CD8-positive, alpha-beta memory T cell (primary cell): ENCODE measurements around the gene LRRC8D. TPM values are rescaled to one million over a fixed set of nuclear protein-coding genes. Genes with fewer than 3 reads are reported as not detected.
A peak's percentile ranks its signal among the peaks of the same experiment; 100 is the strongest.
"Not testable (repeated sequence)": the region's sequence is repeated elsewhere in the genome, so short reads cannot be mapped to it uniquely, and the experiment has no call there.

ENCODE experiments used
- CTCF ChIA-PET: fragments of 350-600 bp; sonication (Branson Sonifier 250); formaldehyde crosslinking; loops from one replicate; lab custom pipeline; 2021; ENCODE audit warnings: antibody characterized with exemption; lab: Charles Lee
- POLR2A ChIA-PET: fragments of 350-600 bp; sonication (Branson Sonifier 250); formaldehyde crosslinking; loops from one replicate; lab custom pipeline; 2021; ENCODE audit warnings: antibody characterized with exemption; lab: Charles Lee
- DNase-seq, 5 donors: peaks; one replicate each; pipeline versions ENCODE4 v3.0.0 to v3.0.0-alpha.2; 2020 to 2022; ENCODE audit warnings: mixed read lengths in 1 of 5
- H3K27ac ChIP-seq: one replicate; pipeline ENCODE4 v1.7.0; 2013; ENCODE audit warnings: low read depth, mild to moderate bottlenecking, low read length, moderate library complexity
- H3K27me3 ChIP-seq: 2 replicates; pipeline ENCODE4 v1.7.0; 2013; ENCODE audit warnings: low read length, mild to moderate bottlenecking; ENCODE audit not compliant: insufficient read depth, poor library complexity, severe bottlenecking
- H3K36me3 ChIP-seq: 2 replicates; pipeline ENCODE4 v1.7.0; 2013; ENCODE audit warnings: mild to moderate bottlenecking, low read length, moderate library complexity; ENCODE audit not compliant: insufficient read depth
- H3K4me1 ChIP-seq: 2 replicates; pipeline ENCODE4 v1.7.0; 2013; ENCODE audit warnings: mild to moderate bottlenecking, low read length, moderate library complexity; ENCODE audit not compliant: insufficient read depth
- H3K4me3 ChIP-seq: 2 replicates; pipeline ENCODE4 v1.7.0; 2013; ENCODE audit warnings: mild to moderate bottlenecking, low read length
- H3K9me3 ChIP-seq: 2 replicates; pipeline ENCODE4 v1.7.0; 2013; ENCODE audit warnings: mild to moderate bottlenecking, low read length
- H3K27ac Mint-ChIP-seq, 8 donors: one replicate each; pipeline ENCODE4 v1.8.0; 2020 to 2021; ENCODE audit warnings: mixed read lengths in 8 of 8, mild to moderate bottlenecking in 6 of 8, inconsistent platforms in 3 of 8, moderate library complexity in 3 of 8
- H3K27me3 Mint-ChIP-seq, 2 donors: one replicate each; pipeline ENCODE4 v1.8.0; 2020 to 2021; ENCODE audit warnings: mixed read lengths in 2 of 2, mild to moderate bottlenecking in 1 of 2, moderate library complexity in 1 of 2
- H3K36me3 Mint-ChIP-seq, 3 donors: one replicate each; pipeline ENCODE4 v1.8.0; 2020 to 2021; ENCODE audit warnings: mixed read lengths in 3 of 3, inconsistent platforms in 1 of 3, mild to moderate bottlenecking in 1 of 3
- H3K4me1 Mint-ChIP-seq, 3 donors: one replicate each; pipeline ENCODE4 v1.8.0; 2020 to 2021; ENCODE audit warnings: mixed read lengths in 3 of 3, inconsistent platforms in 1 of 3, mild to moderate bottlenecking in 1 of 3
- H3K4me3 Mint-ChIP-seq, 7 donors: one replicate each; pipeline ENCODE4 v1.8.0; 2020 to 2021; ENCODE audit warnings: mixed read lengths in 7 of 7, mild to moderate bottlenecking in 6 of 7, moderate library complexity in 4 of 7, inconsistent platforms in 2 of 7
- H3K9me3 Mint-ChIP-seq, 5 donors: one replicate each; pipeline ENCODE4 v1.8.0; 2020 to 2022; ENCODE audit warnings: mixed read lengths in 5 of 5, mild to moderate bottlenecking in 3 of 5, moderate library complexity in 2 of 5, inconsistent platforms in 1 of 5
- polyA plus RNA-seq: library from polyadenylated mRNA; unstranded; fragments of 300-500 nt; fragmentation: Illumina TruSeq; gene quantifications from one replicate; pipeline ENCODE4 v1.2.3, GENCODE V29; 2021
- total RNA-seq, 2 experiments: library from RNA; stranded (reverse); gene quantifications; one replicate each; pipeline ENCODE4 v1.2.3, GENCODE V29; 2021

Gene LRRC8D
- total and polyA plus RNA-seq, 3 experiments from 2014 or later, result 39.0 to 56.3 (median 41.9) TPM

DNA sequence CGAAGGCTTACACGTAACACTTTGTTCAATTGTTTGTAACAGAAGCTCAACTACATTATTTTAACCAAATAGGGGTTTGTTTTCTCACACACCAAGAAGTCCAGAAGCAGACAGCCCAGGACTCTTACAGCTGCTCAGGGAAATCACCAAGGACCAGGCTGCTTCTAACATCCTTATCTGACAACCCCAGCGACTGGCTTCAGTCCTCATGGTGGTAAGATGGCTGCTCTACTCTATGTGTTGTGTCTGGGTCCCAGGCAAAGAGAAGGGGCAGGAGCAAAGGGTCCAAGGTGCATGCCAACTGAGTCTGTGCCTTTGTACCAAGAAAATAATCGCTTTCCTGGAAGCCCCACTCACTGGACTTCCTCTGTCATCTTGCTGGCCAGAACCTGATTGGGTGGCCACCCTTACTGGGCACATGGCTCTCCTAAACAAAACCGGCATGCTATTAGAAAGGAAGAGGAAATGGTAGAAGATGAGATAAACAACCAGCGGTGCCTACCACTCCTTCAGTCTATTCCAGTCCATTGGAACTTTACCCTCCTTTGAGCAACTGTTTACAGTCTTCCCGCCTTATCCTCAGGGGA lies 34.1 kb upstream of the LRRC8D start:
- H3K27ac Mint-ChIP-seq, result peak overlapping the region in 1 of 8 donors; percentile 43
- no peaks in the 10 kb centered on the region for H3K27me3 Mint-ChIP-seq
- H3K36me3 ChIP-seq, result no peaks in the 10 kb centered on the region
- H3K4me1 Mint-ChIP-seq, result peaks cover 7 to 10% (median 8%) of the 10 kb centered on the region in 3 donors
- H3K27ac ChIP-seq, result no peak overlapping the region
- DNase-seq, result no peak
- H3K9me3 ChIP-seq, result no peaks in the 10 kb centered on the region
- no peak overlapping the region for H3K4me3 ChIP-seq
- H3K9me3 Mint-ChIP-seq, result no peaks in the 10 kb centered on the region
- no peak overlapping the region for H3K4me3 Mint-ChIP-seq
- H3K4me1 ChIP-seq, result peaks cover 8% of the 10 kb centered on the region
- ChIA-PET POLR2A (no interaction called here), CTCF (no interaction called here)
- H3K36me3 Mint-ChIP-seq, result peaks cover 0 to 1% (median 0%) of the 10 kb centered on the region in 3 donors
- H3K27me3 ChIP-seq, result no peaks in the 10 kb centered on the region

DNA sequence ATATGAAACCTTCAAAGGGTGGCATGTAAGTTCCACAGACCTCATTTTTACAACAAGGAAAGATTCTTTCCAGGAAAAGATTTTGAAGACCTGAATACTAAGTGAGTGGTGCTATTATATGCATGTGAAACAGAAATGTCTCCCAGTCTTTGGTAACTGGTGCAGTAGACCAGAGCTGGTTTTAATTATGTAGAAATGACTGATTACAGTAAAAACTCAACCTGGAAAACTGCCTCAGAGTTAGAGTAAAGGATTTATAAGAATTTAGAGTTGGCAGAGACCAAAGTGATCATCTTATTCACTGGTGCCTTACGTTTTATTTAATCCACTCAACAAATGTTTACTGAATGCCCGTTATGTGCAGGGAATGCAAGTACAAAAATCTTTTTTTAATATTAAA lies 30.2 kb upstream of the LRRC8D start:
- Histone ChIP-seq H3K9me3 (no peaks in the 10 kb centered on the region), H3K4me3 (no peak overlapping the region), H3K27ac (no peak overlapping the region), H3K4me1 (no peaks in the 10 kb centered on the region), H3K36me3 (no peaks in the 10 kb centered on the region), H3K27me3 (no peaks in the 10 kb centered on the region)
- CTCF ChIA-PET, result interaction anchor here (1.3 kb wide), 1 partner anchor 27 kb away, joined by 3 read pairs; no protein-coding TSS in a partner anchor
- Mint-ChIP-seq H3K27ac (no peak overlapping the region), H3K9me3 (no peaks in the 10 kb centered on the region), H3K4me1 (no peaks in the 10 kb centered on the region), H3K27me3 (no peaks in the 10 kb centered on the region), H3K4me3 (no peak overlapping the region), H3K36me3 (peaks cover 0 to 1% (median 0%) of the 10 kb centered on the region in 3 donors)
- POLR2A ChIA-PET, result no interaction called here
- no peak for DNase-seq

DNA sequence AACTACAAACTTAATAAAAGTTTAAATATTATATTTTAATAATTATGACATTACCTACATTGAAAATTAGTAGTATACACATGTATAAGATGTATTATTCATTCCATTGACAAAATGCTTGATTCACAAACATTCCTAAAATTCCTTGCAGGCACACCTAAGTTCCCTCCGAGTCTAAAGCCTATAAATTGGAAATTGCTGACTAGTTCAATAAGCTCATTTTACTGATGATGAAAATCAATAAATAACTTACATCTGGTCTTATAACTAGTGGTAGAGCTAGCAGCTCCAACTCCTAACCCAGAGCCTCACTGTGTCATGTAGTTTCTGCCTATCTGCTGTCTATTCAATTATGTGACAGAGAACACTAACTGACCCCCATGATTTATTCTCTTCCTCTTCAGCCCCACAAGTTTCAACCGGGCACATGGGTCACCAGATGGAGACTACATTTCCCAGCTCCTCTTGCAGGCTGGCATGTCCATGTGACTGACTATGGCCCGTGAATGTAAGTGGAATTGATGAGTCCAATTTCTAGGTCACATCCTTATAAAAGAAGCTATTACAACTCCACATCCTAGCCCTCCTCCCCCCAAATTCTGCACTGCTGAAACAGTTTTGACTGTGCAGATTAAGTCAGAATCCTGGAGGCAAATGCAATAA lies 29.6 kb upstream of the LRRC8D start:
- POLR2A ChIA-PET, result interaction anchor here (0.5 kb wide), 1 partner anchor 657 kb away, joined by 4 read pairs; no protein-coding TSS in a partner anchor
- no peak overlapping the region for H3K4me3 ChIP-seq

DNA sequence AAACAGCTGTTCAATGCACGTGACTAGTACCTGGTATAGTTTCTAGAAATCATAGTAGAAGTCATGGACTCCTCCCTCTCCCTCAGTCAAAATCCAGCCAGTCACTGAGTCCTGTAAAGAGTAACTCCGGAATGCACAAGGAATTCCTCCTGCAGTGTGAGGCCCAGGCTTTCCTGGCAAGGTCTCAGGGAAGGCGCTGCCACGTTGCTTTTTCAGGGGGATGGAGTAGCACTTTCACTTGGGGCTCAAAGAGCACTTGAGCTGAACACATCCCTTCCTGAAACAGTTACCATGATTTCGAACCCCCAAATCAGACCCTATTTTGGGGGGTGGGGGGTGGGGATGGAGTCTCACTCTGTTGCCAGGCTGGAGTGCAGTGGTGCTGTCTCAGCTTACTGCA lies 26.4 kb upstream of the LRRC8D start:
- CTCF ChIA-PET, result no interaction called here

More for the DNA sequence above, 29.6 kb upstream of the LRRC8D start:
- no peaks in the 10 kb centered on the region for H3K4me1 ChIP-seq
- DNase-seq, result no peak
- Mint-ChIP-seq H3K9me3 (no peaks in the 10 kb centered on the region), H3K4me3 (no peak overlapping the region), H3K4me1 (no peaks in the 10 kb centered on the region), H3K36me3 (peaks cover 0 to 1% (median 0%) of the 10 kb centered on the region in 3 donors), H3K27ac (no peak overlapping the region), H3K27me3 (no peaks in the 10 kb centered on the region)
- CTCF ChIA-PET, result no interaction called here
- H3K9me3 ChIP-seq, result no peaks in the 10 kb centered on the region
- no peaks in the 10 kb centered on the region for H3K27me3 ChIP-seq
- no peak overlapping the region for H3K27ac ChIP-seq
- H3K36me3 ChIP-seq, result no peaks in the 10 kb centered on the region

DNA sequence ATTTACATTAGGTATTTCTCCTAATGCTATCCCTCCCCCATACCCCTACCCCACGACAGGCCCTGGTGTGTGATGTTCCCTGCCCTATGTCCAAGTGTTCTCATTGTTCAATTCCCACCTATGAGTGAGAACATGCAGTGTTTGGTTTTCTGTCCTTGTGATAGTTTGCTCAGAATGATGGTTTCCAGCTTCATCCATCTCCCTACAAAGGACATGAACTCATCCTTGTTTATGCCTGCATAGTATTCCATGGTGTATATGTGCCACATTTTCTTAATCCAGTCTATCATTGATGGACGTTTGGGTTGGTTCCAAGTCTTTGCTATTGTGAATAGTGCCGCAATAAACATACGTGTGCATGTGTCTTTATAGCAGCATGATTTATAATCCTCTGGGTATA lies 25.3 kb upstream of the LRRC8D start:
- H3K4me3 ChIP-seq, CTCF ChIA-PET, H3K27ac ChIP-seq, H3K4me1 Mint-ChIP-seq, H3K4me1 ChIP-seq, H3K27me3 Mint-ChIP-seq, H3K4me3 Mint-ChIP-seq, H3K36me3 ChIP-seq, H3K27me3 ChIP-seq, H3K9me3 Mint-ChIP-seq, H3K36me3 Mint-ChIP-seq, H3K9me3 ChIP-seq, DNase-seq, H3K27ac Mint-ChIP-seq, POLR2A ChIA-PET: not testable (repeated sequence)

More for the DNA sequence above, 26.4 kb upstream of the LRRC8D start:
- H3K4me3 ChIP-seq, result no peak overlapping the region
- H3K36me3 ChIP-seq, result no peaks in the 10 kb centered on the region
- no peaks in the 10 kb centered on the region for H3K9me3 Mint-ChIP-seq
- H3K4me1 ChIP-seq, result no peaks in the 10 kb centered on the region
- no peaks in the 10 kb centered on the region for H3K4me1 Mint-ChIP-seq
- no peak overlapping the region for H3K4me3 Mint-ChIP-seq
- no peaks in the 10 kb centered on the region for H3K36me3 Mint-ChIP-seq
- H3K27me3 Mint-ChIP-seq, result no peaks in the 10 kb centered on the region
- no peak overlapping the region for H3K27ac ChIP-seq
- POLR2A ChIA-PET, result no interaction called here
- no peak for DNase-seq
- no peak overlapping the region for H3K27ac Mint-ChIP-seq
- H3K9me3 ChIP-seq, result no peaks in the 10 kb centered on the region
- H3K27me3 ChIP-seq, result no peaks in the 10 kb centered on the region

DNA sequence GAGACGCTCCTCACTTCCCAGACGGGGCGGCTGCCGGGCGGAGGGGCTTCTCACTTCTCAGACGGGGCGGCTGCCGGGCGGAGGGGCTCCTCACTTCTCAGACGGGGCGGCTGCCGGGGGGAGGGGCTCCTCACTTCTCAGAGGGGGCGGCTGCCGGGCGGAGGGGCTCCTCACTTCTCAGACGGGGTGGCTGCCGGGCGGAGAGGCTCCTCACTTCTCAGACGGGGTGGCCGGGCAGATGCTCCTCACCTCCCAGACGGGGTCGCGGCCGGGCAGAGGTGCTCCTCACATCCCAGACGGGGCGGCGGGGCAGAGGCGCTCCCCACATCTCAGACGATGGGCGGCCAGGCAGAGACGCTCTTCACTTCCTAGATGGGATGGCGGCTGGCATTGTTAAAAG lies 23.0 kb upstream of the LRRC8D start:
- H3K36me3 ChIP-seq, CTCF ChIA-PET, H3K27me3 ChIP-seq, H3K9me3 Mint-ChIP-seq, H3K27ac ChIP-seq, H3K4me1 Mint-ChIP-seq, H3K27me3 Mint-ChIP-seq, H3K4me3 Mint-ChIP-seq, H3K4me3 ChIP-seq, H3K36me3 Mint-ChIP-seq, H3K9me3 ChIP-seq, DNase-seq, POLR2A ChIA-PET, H3K27ac Mint-ChIP-seq, H3K4me1 ChIP-seq: not testable (repeated sequence)

DNA sequence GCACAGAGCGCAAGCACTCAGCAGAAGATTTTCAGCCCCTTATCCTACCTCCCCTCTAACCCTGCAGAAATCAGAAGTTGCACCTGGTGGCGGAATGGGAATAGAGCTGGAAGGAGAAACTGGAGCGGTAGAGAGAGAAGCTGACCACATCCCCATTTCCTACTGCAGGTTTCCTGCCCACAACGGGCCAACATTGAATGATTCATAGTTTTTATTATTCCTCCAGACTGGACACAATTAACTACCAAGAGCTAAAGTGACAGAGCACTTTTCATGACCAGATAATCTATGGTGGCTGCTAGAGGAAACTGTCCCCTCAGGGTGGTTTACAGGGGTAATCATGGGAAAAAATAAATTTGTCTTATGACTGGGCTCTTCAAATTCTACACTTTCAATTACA lies 21.3 kb upstream of the LRRC8D start:
- DNase-seq, result no peak
- H3K9me3 Mint-ChIP-seq, result no peaks in the 10 kb centered on the region
- ChIA-PET POLR2A (no interaction called here), CTCF (no interaction called here)
- H3K27me3 Mint-ChIP-seq, result no peaks in the 10 kb centered on the region
- Histone ChIP-seq H3K4me1 (no peaks in the 10 kb centered on the region), H3K4me3 (no peak overlapping the region), H3K9me3 (no peaks in the 10 kb centered on the region), H3K27ac (no peak overlapping the region), H3K27me3 (no peaks in the 10 kb centered on the region), H3K36me3 (no peaks in the 10 kb centered on the region)
- H3K4me3 Mint-ChIP-seq, result no peak overlapping the region
- H3K36me3 Mint-ChIP-seq, result no peaks in the 10 kb centered on the region
- H3K4me1 Mint-ChIP-seq, result no peaks in the 10 kb centered on the region
- no peak overlapping the region for H3K27ac Mint-ChIP-seq

DNA sequence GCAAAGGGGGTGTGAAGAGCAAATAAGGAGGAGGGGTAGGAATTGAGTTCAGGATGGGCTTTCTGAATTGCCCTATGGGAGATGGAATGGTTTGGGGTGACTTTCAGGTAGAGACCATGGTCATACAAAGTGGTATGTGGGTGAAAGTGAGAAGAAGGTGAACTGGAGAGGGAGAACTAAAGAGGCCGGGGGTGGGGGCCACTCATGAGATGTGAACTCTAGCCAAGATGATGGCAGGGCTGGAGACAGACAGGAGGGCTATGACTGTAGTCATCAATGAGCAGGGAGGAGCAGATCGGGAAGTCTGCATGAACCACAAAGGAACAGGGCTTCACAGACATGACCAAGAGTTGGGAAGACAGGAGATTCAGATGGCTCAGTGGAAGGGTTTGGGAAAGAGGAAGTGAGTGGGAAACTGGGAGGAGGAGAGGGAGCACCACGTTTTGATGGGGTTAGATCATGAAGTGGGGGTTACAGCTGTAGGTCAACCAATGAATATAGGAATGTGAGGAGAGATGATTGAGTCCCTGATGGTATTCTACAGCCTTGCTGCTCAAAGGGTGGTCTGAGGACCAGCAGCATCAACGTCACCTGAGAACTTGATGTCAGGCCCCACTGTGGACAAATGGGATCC lies 20.7 kb upstream of the LRRC8D start:
- Histone ChIP-seq H3K4me1 (no peaks in the 10 kb centered on the region), H3K27me3 (no peaks in the 10 kb centered on the region), H3K9me3 (no peaks in the 10 kb centered on the region), H3K27ac (no peak overlapping the region), H3K36me3 (no peaks in the 10 kb centered on the region), H3K4me3 (no peak overlapping the region)
- Mint-ChIP-seq H3K27me3 (no peaks in the 10 kb centered on the region), H3K36me3 (no peaks in the 10 kb centered on the region), H3K27ac (no peak overlapping the region), H3K9me3 (no peaks in the 10 kb centered on the region), H3K4me1 (no peaks in the 10 kb centered on the region), H3K4me3 (no peak overlapping the region)
- ChIA-PET POLR2A (no interaction called here), CTCF (no interaction called here)
- no peak for DNase-seq
